Measurements from ENCODE around the gene ARHGAP12.

DNA sequence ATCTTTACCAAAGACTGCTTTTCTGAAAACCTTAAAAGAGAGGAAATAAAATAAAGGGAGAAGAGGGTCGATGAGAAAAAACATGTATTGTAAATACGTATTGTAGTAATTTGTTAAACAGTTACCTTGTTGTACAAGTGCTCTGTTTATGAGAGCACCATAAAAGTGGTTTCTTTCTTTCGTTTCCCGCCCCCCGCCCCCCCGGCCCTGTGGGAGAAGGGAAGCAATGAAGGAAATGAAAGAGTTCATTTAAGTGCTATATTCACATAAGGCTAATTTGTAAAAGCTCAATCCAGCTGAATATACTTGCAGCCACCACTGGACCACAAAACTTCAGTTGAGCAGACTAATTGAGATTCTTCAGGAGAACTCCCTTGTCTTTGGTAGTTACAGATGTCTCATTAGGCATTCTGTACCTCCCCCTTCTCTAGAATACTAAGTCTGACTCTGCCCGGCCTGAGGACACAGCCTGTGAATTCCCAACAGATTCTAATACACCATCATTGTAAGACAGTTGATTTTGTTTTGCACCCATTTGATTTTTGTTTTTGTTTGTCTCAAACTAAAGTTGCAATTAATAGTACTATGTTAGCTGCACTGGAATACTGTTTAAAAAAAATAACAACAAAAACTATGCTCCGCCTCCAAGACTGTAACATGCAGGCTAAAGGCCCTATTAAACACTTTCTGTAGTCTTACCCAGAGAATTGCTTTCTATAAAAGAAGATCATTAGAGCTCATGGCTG lies 124.9 kb downstream of the ARHGAP12 start:
- TF ChIP-seq GATA2 (IDR thresholded peaks at IDR 0.05; ENCODE audit: low read depth, low read length) = no peak
- TF ChIP-seq GATA3 (IDR thresholded peaks at IDR 0.05; ENCODE audit: low read depth, low read length) = no peak
